Endothelial cell of umbilical vein (primary cell): ENCODE results near the gene ASXL2. TPM values are rescaled to one million over a fixed set of nuclear protein-coding genes. Genes with fewer than 3 reads are reported as not detected.
A peak's percentile ranks its signal among the peaks of the same experiment; 100 is the strongest.

Source experiments
- BruUV-seq: library from RNA; stranded (reverse); fragments of 400-500 nt; replicated peaks from 2 replicates; lab custom pipeline; 2021; lab: Mats Ljungman, UMichigan
- CTCF ChIA-PET: fragments of 300-600, 350-600 bp; sonication (Branson Sonifier 250); formaldehyde crosslinking; loops from one replicate; lab custom pipeline; 2021; ENCODE audit warnings: antibody characterized with exemption, inconsistent platforms; lab: Charles Lee
- POLR2A ChIA-PET: fragments of 300-600, 350-600 bp; sonication (Branson Sonifier 250); formaldehyde crosslinking; loops from one replicate; lab custom pipeline; 2021; ENCODE audit warnings: antibody characterized with exemption, inconsistent platforms; lab: Charles Lee
- DNase-seq: peaks from one replicate; pipeline ENCODE4 v3.0.0-alpha.2; 2011; ENCODE audit warnings: low read depth, low spot score
- FAIRE-seq: peaks from 2 replicates; lab custom pipeline; 2011; peaks lifted over from hg19 to GRCh38; lab: Jason Lieb, UNC
- H2AFZ ChIP-seq: 2 replicates; pipeline ENCODE4 v1.6.0; 2012; ENCODE audit warnings: low read depth, low read length, control low read depth, inconsistent platforms
- H3K27ac ChIP-seq: 2 replicates; pipeline ENCODE4 v1.5.1; 2011; ENCODE audit warnings: low read depth, mild to moderate bottlenecking, control low read depth, low read length, moderate library complexity; ENCODE audit not compliant: insufficient read depth
- H3K27me3 ChIP-seq, 2 experiments: 2 replicates each; pipeline versions ENCODE4 v1.6.0 to v1.6.1; 2011; ENCODE audit warnings: low read length in 2 of 2, mixed read lengths in 1 of 2; ENCODE audit not compliant: control insufficient read depth in 2 of 2, insufficient read depth in 2 of 2
- H3K36me3 ChIP-seq, 2 experiments: 2 replicates in 1 of 2; 3 replicates in 1 of 2; pipeline ENCODE4 v1.5.1; 2011; ENCODE audit warnings: low read length in 2 of 2, mild to moderate bottlenecking in 1 of 2, moderate library complexity in 1 of 2; ENCODE audit not compliant: control insufficient read depth in 2 of 2, insufficient read depth in 2 of 2; ENCODE audit errors: extremely low read depth in 1 of 2
- H3K4me1 ChIP-seq: 3 replicates; pipeline ENCODE4 v1.5.1; 2011; ENCODE audit warnings: mild to moderate bottlenecking, low read length; ENCODE audit not compliant: control insufficient read depth, insufficient read depth; ENCODE audit errors: extremely low read depth
- H3K4me2 ChIP-seq: 2 replicates; pipeline ENCODE4 v1.6.1; 2011; ENCODE audit warnings: low read length, control low read depth, mixed read lengths; ENCODE audit not compliant: insufficient read depth
- H3K4me3 ChIP-seq, 3 experiments: fragments of 200-600 bp in 1 of 3; sonication (generic), shearing (Covaris generic) in 1 of 3; replicated peaks in 1 of 3; 2 replicates each; pipeline ENCODE4 v1.5.1; 2011 to 2016; ENCODE audit warnings: control low read depth in 3 of 3, low read length in 3 of 3, mild to moderate bottlenecking in 2 of 3, inconsistent platforms in 1 of 3, low read depth in 1 of 3, moderate library complexity in 1 of 3; ENCODE audit not compliant: insufficient read depth in 1 of 3
- H3K79me2 ChIP-seq: 2 replicates; pipeline ENCODE4 v1.6.0; 2012; ENCODE audit warnings: low read length, inconsistent platforms; ENCODE audit not compliant: control insufficient read depth, insufficient read depth
- H3K9ac ChIP-seq: replicated peaks from 2 replicates; pipeline ENCODE3; 2011; ENCODE audit warnings: low read length, control low read depth; ENCODE audit not compliant: insufficient read depth; ENCODE audit errors: extremely low read depth
- H3K9me1 ChIP-seq: replicated peaks from 3 replicates; pipeline ENCODE4 v1.6.0; 2011; ENCODE audit warnings: mild to moderate bottlenecking, low read length; ENCODE audit not compliant: control insufficient read depth, insufficient read depth; ENCODE audit errors: extremely low read depth
- H3K9me3 ChIP-seq: replicated peaks from 2 replicates; pipeline ENCODE4 v1.5.1; 2012; ENCODE audit warnings: low read length, inconsistent platforms; ENCODE audit not compliant: control insufficient read depth, insufficient read depth
- H4K20me1 ChIP-seq: replicated peaks from 2 replicates; pipeline ENCODE3; 2011; ENCODE audit warnings: mild to moderate bottlenecking, low read length; ENCODE audit not compliant: control insufficient read depth, insufficient read depth; ENCODE audit errors: extremely low read depth
- EZH2 ChIP-seq: IDR thresholded peaks from 2 replicates; pipeline ENCODE4 v1.6.1; 2012; ENCODE audit warnings: borderline replicate concordance, low read depth, mild to moderate bottlenecking, moderate library complexity, low read length, inconsistent platforms; ENCODE audit not compliant: severe bottlenecking
- JUN ChIP-seq: IDR thresholded peaks from 2 replicates; pipeline ENCODE4 v1.6.1; 2011; ENCODE audit warnings: borderline replicate concordance, low read depth; ENCODE audit not compliant: insufficient read length, insufficient read depth
- MAX ChIP-seq: IDR thresholded peaks from 2 replicates; pipeline ENCODE4 v1.6.1; 2011; ENCODE audit not compliant: insufficient read depth, insufficient read length
- MYC ChIP-seq: IDR thresholded peaks from one replicate; pipeline ENCODE4 v1.6.1; 2011; ENCODE audit warnings: mild to moderate bottlenecking, low read depth, low read length
- POLR2A ChIP-seq: IDR thresholded peaks from 2 replicates; pipeline ENCODE4 v1.6.1; 2012; ENCODE audit warnings: low read depth, mild to moderate bottlenecking, control low read depth, low read length
- POLR2AphosphoS5 ChIP-seq: IDR thresholded peaks from 2 replicates; pipeline ENCODE4 v1.6.1; 2012; ENCODE audit warnings: low read depth, mild to moderate bottlenecking, control low read depth, low read length, moderate library complexity; ENCODE audit not compliant: insufficient read depth
- dilution Hi-C: fragments of 300-500 bp; cut with MboI; formaldehyde crosslinking; loops from one replicate; pipeline ENCODE4 v1.15.0; 2019; ENCODE audit warnings: low sequenced_read_pairs; ENCODE audit not compliant: extremely low pct_ligation_motif_present
- intact Hi-C: fragments of 100-400 bp; cut with micrococcal nuclease; formaldehyde crosslinking; loops from one replicate; pipeline ENCODE4 v1.10.0; 2022
- polyA plus RNA-seq, 4 experiments: library from polyadenylated mRNA; depleted of rRNA in 3 of 4; stranded (reverse) in 3 of 4; unstranded in 1 of 4; fragments of >200 nt; gene quantifications; 2 replicates each; pipeline versions ENCODE4 v1.2.1 to v1.2.3, GENCODE V29; 2011 to 2012; ENCODE audit warnings: missing spikeins in 1 of 4
- total RNA-seq: library from RNA; stranded (reverse); gene quantifications from 2 replicates; pipeline ENCODE4 v1.2.3, GENCODE V29; 2021

ASXL2 gene
- total and polyA plus RNA-seq, 2 donors (not counting 3 experiments of a cell fraction or from before 2014, with no cell fraction given): 6.1 to 33.8 TPM

GRCh38 chr2:25742501-25742900 is 135.8 kb downstream of the ASXL2 start:
- Histone ChIP-seq H2AFZ (no peak overlapping the region), H3K4me3 (no peak overlapping the region), H3K4me2 (no peak overlapping the region), H3K9me3 (no peaks in the 10 kb centered on the region), H3K27ac (no peak overlapping the region), H3K36me3 (peaks cover 13 to 18% of the 10 kb centered on the region in 2 experiments), H3K9ac (no peak overlapping the region), H3K79me2 (no peaks in the 10 kb centered on the region), H3K9me1 (no peaks in the 10 kb centered on the region), H4K20me1 (no peaks in the 10 kb centered on the region), H3K27me3 (no peaks in the 10 kb centered on the region), H3K4me1 (no peaks in the 10 kb centered on the region)
- no peak for FAIRE-seq
- intact Hi-C loops: no loop called here
- TF ChIP-seq POLR2AphosphoS5: no peak
- TF ChIP-seq MAX: no peak
- TF ChIP-seq EZH2: no peak
- TF ChIP-seq JUN: no peak
- TF ChIP-seq POLR2A: no peak
- BruUV-seq: no TSS peak
- CTCF ChIA-PET: no interaction called here
- POLR2A ChIA-PET: no interaction called here
- dilution Hi-C loops: no loop called here
- no peak for DNase-seq

GRCh38 chr2:25740810-25741381 is 137.4 kb downstream of the ASXL2 start:
- H4K20me1 ChIP-seq: no peaks in the 10 kb centered on the region
- intact Hi-C loops: no loop called here
- no peak for TF ChIP-seq MYC
- peak; percentile 15 for TF ChIP-seq JUN
- no peaks in the 10 kb centered on the region for H3K27me3 ChIP-seq
- H3K27ac ChIP-seq: no peak overlapping the region
- no peak overlapping the region for H3K4me3 ChIP-seq
- ChIA-PET POLR2A (no interaction called here), CTCF (interaction anchor here (1.5 kb wide), 1 partner anchor 10 kb away, joined by 3 read pairs; no protein-coding TSS in a partner anchor)
- H3K4me1 ChIP-seq: no peaks in the 10 kb centered on the region
- no peaks in the 10 kb centered on the region for H3K9me3 ChIP-seq
- no peak overlapping the region for H3K4me2 ChIP-seq
- BruUV-seq: no TSS peak
- no peaks in the 10 kb centered on the region for H3K9me1 ChIP-seq
- FAIRE-seq: no peak
- H3K9ac ChIP-seq: no peak overlapping the region
- no peaks in the 10 kb centered on the region for H3K79me2 ChIP-seq
- H2AFZ ChIP-seq: no peak overlapping the region
- peaks cover 13 to 18% of the 10 kb centered on the region in 2 experiments for H3K36me3 ChIP-seq
- DNase-seq: no peak
- dilution Hi-C loops: no loop called here
